Stimulated activated CD8-positive, alpha-beta memory T cell treated with anti-CD3 and anti-CD28 coated beads, Interleukin-15, amount 100 ng/mL, for 48 hours (primary cell): Measurements from ENCODE around the gene BTF3L4.
"Not testable (repeated sequence)": the region's sequence is repeated elsewhere in the genome, so short reads cannot be mapped to it uniquely, and the experiment has no call there.

Experiments
- DNase-seq, 2 donors: peaks; one replicate each; pipeline ENCODE4 v3.0.0-alpha.2; 2020; ENCODE audit warnings: low read depth in 2 of 2

BTF3L4 gene

DNA sequence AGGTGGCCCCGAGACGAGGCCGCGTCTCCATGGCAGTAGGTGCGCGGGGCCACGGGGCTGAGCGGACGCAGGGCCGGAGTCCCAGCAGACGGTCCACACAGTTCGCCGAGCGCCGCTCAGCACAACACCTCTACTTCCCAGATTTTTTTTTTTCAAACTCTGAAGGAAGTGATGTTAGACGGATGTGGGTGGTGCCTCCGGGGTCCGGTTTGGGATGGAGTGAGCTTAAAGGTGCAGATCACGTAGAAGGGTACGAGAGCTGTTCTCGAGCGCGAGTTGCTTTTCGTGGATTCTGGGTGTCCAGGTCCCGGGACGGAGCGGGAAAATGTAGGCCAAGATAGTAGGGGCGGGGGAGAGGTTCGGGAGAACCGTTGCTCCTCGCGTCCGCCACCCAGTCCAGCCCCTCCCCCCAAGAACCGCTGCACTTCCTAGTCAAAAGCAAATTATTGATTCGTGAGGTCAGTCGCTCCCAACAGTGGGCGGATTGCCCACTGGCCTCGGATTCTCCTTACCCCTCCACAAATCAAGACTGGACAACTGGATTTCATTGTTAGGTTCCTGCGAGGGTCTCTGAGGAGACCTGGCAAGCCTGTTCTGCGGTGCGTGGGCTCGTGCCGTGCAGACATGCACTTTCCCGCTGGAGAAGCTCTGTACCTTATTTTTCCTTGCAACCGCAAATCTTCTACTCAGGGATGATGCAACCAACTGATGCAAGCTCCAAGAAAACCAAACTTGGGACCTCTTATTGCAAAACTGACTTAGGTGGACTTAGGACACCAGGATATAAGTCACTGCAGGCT, 829 bp upstream of the BTF3L4 start, which contains the start of gene TXNDC12:
Gene TXNDC12, minus strand, starts transcription at position 126 of the 800 bp plus-strand sequence. Its CDS starts 95 bp downstream, at position 31.
- DNase-seq = peak; percentile 55 to 57

DNA sequence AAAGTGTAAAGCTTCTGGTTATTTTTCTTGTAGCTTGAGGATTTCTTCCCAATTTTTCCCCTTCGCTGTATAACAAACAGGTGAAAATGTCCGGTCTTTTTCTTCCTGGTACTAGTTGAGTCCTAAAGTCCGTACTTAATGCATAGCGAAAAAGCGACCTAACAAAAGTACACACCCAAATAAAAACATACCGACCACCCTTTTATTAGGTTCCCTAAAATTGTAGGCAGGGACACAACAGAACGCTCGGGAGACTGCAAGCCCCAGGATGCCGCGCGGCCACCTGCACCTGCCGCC, 281 bp upstream of the BTF3L4 start:
- no peak for DNase-seq

DNA sequence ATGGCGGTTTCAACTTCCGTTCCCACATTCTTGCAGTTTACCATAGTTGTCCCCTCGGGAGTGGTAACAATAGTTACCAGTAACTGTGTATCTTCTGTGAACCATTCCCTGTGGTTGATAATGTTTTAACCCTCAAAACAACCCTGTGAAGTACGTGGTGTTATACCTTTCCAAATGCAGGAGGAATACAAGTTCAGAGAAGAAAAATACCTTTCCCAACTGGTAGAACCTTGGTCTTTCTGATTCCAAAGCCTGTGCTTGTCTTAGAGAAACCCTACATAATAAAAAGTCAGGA, 789 bp downstream of the BTF3L4 start:
- no peak for DNase-seq

DNA sequence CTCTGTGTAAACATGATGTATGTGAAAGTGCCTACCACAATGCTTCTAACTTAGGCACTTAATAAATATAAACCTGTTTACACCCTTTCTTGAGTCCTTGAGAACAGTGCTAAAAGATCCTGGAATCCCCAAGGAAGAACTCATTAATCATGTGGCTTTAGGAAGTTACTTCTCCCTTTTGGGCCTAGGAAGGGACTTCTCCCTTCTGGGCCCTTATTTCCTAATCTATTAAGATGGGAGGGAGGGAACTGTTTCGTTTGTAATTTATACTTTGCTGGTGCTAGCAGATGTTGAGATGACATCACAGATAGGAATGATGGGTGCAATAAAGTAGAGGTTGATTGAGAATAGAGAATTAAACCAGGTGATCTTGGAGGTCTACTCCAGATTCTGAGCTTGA, 1.2 kb downstream of the BTF3L4 start:
- no peak for DNase-seq

DNA sequence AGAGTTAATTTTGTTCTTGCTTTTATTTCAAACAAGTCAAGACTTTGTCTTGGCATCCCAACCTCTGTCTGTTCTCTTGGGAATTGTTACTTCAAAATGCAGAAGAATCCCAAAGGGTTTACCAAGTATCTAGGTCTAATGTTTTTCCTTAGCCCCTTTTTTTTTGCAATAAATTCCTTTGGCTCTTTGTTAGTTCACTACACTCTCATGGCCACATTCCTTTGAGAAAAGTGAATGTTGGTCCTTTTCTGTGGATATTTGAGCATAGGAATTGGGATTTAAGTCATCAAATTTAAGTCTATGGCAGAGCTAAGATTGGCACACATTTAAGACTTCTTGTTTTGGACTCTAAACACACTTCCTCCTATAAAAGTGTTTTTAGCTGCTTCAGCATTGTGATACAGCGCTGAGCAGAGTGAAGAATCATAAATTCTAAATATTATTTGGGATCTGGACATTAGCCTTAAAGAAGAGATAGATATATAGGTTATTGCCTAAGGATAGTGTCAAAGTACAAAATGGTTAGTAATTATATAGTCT, 1.9 kb downstream of the BTF3L4 start:
- no peak for DNase-seq

DNA sequence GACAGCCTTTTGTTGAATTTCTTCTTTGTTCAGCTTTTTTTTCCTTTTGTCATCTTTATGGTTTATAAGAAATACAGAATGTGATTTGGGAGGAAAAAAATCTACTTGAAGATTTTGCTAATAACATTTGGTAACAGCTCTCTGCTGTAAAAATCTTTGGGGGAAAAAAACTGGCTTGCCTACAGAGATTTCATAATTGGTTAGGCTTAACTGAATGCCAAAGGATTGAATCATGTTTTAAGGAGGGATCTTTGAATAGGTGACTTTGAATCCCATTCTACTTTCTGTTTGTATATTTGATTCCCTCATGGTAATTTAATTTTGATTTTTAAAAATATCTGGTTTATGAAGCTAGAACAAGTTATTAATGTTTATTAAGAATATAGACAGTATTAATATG, 3.2 kb downstream of the BTF3L4 start:
- DNase-seq = no peak

DNA sequence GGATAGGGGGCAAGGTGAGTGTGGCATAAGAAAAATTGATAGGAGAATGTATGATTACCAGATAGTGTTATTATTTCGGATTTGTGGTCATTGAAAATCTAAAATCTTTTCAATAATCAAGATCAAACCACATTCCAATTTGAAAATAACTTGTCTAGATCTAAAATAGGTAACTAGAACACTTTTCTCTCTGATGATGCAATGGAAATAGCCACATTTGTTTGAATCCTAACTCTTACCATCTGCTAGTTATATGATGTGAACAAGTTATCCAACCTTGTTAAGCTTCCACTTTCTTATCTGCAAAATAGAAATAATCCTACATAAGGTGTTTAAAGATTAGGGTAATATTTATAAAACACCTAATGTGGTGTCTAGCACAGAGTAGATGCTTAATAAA, 3.8 kb downstream of the BTF3L4 start:
- no peak for DNase-seq

DNA sequence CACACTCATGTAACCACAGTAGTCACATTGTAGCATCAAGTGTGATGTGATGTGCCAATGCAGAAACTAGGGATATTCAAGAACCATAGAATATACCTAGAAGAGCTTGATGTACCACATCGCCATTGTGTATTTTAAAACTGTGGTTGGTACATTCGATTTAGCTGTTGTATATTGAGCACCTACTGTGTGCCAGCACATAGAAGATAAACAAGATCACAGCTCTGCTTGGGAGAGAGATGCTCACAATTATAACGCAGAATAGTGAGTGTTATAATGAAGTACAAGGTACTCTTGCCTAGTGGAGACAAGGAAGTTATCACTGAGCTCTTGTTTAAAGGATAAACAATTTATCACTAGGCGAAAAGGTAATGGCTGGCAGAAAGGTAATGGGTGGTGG, 4.7 kb downstream of the BTF3L4 start:
- DNase-seq = no peak

DNA sequence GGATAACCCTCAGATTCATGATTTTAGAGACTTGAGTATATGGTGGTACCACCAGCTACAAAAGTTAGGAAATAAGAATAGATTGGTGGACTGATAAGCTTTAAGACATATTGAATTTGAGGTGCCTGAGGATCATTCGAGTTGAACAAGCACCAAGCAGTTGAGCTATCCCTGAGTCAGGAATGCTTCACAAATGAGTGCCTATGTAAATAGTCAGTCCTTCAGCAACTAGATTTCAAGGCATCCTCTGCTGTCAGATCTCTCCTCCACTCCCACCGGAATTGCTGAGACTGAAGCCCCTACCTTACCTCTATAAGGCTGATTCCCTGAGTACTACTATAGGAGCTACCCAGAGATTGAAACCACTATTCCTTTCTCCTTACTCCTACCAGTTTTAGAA, 7.1 kb downstream of the BTF3L4 start:
- no peak for DNase-seq

DNA sequence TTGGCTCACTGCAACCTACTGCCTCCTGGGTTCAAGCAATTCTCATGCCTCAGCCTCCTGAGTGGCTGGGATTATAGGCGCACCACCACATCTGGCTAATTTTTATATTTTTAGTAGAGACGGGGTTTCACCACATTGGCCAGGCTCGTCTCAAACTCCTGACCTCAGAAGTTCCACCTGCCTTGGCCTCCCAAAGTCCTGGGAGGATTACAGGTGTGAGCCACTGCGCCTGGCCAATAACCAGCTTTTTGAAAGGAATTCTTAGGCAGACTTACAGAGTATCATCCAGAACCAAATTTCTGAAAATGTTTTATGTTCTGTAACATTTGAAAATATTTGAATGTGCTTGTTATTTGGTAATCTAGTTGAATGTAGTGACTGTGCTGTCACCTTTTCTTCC, 14.6 kb downstream of the BTF3L4 start:
- no peak for DNase-seq

DNA sequence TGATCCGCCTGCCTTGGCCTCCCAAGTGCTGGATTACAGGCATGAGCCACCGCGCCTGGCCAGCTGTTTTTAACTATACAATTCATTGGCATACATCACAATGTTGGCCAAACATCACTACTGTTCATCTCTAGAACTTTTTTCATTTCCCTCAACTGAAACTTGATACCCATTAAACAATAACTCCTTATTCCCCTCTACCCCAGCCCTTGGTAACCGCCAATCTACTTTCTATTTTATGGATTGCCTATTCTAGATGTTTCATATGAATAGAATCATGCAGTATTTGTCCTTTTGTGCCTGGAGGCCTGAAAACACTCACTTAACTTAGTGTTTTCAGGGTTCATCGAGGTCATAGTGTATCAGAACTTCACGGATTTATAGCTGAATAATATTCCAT, 16.2 kb downstream of the BTF3L4 start:
- no peak for DNase-seq

DNA sequence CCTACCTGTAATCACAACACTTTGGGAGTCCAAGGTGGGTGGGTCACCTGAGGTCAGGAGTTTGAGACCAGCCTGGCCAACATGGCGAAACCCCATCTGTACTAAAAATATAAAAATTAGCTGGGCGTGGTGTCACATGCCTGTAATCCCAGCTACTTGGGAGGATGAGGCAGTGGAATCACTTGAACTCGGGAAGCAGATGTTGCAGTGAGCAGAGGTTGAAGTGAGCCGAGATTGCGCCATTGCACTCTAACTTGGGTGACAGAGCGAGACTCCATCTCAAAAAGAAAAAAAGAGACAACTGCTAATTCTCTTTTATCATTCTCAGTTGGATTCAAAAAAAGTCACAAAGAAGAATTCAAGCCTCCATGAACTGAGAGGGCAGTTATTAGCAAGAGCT, 21.2 kb downstream of the BTF3L4 start:
- DNase-seq = not testable (repeated sequence)

DNA sequence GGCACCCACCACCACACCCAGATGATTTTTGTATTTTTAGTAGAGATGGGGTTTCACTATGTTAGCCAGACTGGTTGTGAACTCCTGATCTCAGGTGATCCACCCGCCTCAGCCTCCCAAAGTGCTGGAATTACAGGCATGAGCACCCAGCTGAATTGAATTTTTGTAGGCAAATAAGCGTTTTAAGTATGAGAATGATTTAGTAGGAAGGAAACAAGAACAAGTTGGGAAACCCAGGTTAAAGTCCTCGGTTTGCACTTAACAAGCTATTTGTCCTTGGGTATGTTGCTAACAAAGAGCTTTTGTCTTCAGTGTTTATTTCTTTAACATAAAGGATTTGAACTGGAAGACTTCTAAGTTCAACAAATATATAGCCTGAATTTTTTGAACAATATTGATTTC, 23.9 kb downstream of the BTF3L4 start:
- no peak for DNase-seq

DNA sequence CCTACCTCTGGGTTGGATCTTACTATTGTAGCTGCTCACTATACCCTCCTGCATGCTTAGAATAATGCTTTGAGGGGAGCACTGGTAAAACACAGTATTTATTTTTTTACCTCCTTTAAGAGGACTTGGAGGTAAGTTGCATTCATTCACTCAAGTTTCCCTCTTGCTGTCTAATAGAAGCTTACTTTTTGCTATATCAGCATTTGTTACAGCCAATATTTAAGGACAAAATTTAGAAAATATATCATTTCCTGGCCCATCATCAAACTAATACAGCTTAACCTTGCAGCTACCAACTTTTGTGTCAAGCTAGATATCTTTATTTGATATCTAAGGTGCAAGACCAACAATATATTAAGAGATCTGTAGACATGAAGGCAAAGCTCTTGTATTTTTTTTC, 31.8 kb downstream of the BTF3L4 start:
- not testable (repeated sequence) for DNase-seq

DNA sequence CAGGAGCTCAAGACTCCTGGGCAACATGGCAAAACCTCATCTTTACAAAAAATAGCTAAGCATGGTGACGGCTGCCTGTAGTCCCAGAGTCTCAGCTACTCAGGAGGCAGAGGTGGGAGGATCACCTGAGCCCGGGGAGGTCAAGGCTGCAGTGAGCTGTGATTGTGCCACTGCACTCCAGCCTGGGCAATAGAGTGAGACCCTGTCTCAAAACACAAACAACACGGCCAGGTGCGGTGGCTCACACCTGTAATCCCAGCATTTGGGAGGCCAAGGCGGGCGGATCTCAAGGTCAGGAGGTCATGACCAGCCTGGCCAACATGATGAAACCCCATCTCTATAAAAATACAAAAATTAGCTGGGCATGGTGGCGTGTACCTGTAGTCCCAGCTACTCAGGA, 38.2 kb downstream of the BTF3L4 start:
- DNase-seq = not testable (repeated sequence)

DNA sequence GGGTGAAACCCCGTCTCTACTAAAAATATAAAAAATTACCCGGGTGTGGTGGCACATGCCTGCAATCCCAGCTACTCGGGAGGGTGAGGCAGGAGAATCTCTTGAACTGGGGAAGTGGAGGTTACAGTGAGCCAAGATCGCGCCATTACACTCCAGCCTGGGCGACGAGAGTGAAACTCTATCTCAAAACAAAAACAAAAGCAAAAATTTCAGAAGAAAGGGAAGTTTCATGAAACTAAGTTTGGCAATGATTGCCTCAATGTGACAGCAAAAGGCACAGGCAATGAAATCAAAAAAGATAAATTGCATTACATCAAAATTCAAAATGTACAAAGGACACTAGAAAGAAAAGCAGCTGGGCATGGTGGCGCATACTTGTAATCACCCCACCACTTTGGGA, 40.1 kb downstream of the BTF3L4 start:
- no peak for DNase-seq

DNA sequence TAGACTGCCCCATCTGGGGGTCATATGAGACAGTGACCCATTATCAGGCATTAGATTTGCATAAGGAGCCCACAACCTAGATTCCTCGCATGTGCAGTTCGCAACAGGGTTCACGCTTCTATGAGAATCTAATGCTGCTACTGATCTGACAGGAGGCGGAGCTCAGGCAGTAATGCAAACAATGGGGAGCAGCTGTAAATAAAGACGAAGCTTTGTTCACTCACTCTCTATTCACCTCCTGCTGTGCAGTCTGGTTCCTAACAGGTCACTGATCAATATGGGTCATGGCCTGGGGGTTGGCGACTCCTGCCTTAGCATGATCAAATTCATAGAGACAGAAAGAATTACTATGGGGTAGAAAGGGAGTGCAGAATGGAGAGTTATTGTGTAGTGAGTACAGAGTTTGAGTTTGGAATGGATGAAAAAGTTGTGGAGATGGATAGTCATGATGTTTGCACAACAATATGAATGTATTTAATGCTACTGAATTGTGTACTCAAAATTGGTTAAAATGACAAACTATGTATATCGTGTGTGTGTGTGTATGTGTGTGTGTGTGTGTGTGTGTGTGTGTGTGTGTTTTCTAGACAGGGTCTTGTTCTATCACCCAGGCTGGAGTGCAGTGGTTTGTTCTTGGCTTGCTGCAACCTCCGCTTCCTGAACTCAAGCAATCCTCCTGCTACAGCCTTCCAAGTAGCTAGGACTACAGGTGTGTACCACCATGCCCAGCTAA, 42.2 kb downstream of the BTF3L4 start:
- DNase-seq = no peak

DNA sequence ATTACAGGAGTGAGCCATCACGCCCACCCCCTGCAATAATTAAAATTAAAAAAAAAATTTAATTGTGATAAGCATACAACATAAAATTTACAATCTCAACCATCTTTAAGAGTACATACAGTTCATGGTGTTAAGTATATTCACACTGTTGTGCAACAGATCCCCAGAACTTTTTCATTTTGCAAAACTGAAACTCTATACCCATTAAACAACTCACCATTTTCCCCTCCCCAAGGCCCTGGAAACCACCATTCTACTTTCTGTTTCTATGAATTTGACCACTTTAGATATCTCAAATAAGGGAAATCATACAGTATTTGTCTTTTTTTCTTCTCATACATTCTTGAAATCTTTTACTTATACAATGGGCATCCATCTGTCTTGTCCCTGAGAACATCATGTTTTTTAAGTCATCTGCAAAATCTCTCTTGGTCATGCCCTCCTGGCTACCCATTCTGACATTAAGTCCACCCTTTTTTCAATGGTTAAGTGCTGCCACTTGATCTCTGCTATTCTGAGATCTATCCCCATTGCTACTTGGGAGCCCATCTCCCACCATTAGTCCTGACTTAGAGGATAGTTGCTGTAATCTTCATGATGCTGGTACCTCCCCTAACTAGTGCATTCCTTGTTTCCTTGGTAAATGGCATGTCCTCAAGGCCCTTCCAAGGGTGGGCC, 46.4 kb downstream of the BTF3L4 start:
- no peak for DNase-seq

DNA sequence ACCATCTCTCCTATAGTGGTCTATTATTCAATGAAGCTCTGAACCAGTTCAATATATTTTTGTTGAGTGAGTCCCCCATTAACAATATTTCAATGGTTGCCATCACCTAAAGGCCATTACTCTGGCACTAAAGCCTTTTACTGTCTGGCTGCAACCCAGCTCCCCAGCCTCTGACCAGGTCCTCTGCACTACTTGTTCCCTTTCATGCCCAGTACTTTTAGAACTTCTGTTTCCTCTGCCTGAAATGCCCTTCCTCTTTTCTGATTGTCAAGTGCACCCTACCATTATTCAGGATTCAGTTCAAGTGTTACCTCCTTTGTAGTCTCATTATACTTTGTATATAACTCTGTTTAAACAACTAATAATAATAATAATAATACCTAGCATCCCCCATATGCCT, 55.4 kb downstream of the BTF3L4 start:
- DNase-seq = no peak

DNA sequence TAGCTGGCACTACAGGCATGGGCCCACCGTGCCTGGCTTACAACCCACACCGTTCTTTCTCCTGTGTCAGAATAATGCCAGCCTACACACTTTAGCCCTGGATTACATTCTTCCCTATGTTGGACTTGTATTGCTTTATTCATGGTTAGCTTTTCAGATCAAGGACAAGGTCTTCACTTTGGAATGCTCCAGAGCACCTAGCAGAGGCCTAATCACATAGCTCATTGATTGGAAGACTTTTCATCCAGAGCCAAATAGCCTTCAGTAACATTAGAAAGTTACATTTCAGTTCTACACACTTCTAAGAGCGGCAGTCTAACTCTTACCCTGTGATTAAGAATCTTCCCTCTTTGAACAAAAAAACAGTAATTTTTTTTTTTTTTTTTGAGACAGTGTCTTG, 56.4 kb downstream of the BTF3L4 start:
- no peak for DNase-seq

DNA sequence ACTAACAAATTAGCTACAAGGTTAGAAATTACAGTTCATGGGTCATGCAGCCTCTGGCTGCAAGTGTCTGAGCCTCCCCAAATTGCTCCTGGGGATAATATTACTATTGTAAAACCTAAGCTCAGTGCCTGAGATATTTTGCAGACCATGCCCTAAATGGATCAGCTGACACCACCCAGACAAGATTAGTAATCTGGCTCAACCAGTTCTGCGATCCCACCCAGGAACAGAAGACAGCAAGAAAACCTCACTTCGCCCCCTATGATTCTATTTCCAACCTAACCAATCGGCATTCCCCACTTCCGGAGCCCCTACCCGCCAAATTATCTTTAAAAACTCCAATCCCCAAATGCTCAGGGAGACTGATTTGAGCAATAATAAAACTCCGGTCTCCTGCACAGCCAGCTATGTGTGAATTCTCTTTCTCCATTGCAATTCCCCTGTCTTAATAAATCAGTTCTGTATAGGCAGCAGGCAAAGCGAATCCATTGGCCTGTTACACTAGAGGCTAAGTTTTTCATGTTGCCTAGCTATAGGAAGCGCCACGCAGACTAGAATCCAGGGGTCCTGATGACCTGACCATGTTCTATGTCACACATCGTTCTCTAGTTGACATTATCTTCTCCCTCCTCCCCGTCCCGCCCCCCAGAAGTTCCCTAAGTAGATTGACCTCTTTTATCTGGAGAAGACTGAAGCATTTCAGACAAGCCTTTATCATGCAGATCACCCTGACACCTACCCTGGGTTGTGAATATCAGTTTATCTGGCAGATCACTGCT, 63.4 kb downstream of the BTF3L4 start:
- no peak for DNase-seq

DNA sequence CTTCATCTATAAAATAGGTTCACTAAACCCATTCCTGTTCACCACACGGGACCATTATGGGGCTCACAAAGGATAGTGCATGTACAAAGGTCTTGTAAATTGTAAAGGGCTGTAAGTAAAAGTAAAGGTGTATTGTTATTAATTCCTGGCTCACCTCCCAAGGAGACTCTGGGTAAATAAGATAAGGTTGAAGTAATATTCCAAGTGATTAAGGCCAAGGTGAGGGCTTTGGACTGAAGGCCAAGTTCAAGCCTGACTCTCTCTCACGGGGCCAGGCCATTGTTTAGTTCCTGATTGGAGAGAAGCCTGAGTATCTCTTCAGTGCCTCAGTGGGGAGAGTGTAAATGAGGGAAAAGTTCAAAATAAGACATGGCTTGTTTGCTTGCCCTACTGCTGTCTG, 66.3 kb downstream of the BTF3L4 start:
- DNase-seq = no peak
